Measurements from ENCODE around the gene TFB1M.

TFB1M gene

GRCh38 chr6:155207223-155207622 is 107.1 kb downstream of the TFB1M start:
- no peak for DNase-seq (ENCODE audit: low read depth in 2 of 2)
